ENCODE results near the gene TAF1D. TPM values are rescaled to one million over a fixed set of nuclear protein-coding genes. Genes with fewer than 3 reads are reported as not detected.

TAF1D gene
- total RNA-seq, 1 donor from 2014 or later = 164 TPM

DNA sequence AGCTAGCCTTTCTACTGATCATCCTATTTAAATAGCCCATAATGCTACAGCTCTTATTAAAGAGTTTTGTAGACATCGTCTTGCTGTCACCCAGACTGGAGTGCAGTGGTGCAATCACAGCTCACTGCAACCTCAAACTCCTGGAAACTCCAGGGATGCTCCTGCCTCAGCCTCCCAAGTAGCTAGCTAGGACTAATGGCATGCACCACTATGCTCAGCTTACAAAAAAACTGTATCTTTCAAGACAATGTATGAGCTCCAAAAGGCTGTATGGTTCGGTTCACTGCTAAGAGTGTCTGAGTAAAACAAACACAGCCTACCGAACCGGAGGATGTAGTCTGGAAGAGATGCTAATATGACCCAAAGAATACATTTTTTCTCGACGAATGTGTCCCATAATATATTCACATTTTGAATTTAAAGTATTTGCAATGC is 2.6 kb downstream of the TAF1D start:
- Histone ChIP-seq H3K36me3 (ENCODE audit: control insufficient read depth in 3 of 3, insufficient read depth in 3 of 3, low read length in 3 of 3) (peaks cover 29 to 54% (median 49%) of the 10 kb centered on the region in 3 donors), H3K4me1 (ENCODE audit: control insufficient read depth in 3 of 3, insufficient read depth in 3 of 3, low read length in 3 of 3) (peaks cover 21 to 30% (median 28%) of the 10 kb centered on the region in 3 donors), H3K9ac (ENCODE audit: low read depth in 1 of 3, low read length in 3 of 3) (no peak overlapping the region), H3K27ac (ENCODE audit: low read depth, low read length) (no peak overlapping the region), H3K4me3 (ENCODE audit: low read length in 3 of 3) (no peak overlapping the region), H3K9me3 (ENCODE audit: control insufficient read depth in 3 of 3, low read length in 3 of 3) (no peaks in the 10 kb centered on the region), H3K27me3 (ENCODE audit: control insufficient read depth in 3 of 3, insufficient read depth in 3 of 3, low read length in 3 of 3) (no peaks in the 10 kb centered on the region)

GRCh38 chr11:93737904-93738612 is 3.2 kb downstream of the TAF1D start:
- Histone ChIP-seq H3K27ac (ENCODE audit: low read depth, low read length) (no peak overlapping the region), H3K4me3 (ENCODE audit: low read length in 3 of 3) (no peak overlapping the region), H3K9ac (ENCODE audit: low read depth in 1 of 3, low read length in 3 of 3) (no peak overlapping the region), H3K9me3 (ENCODE audit: control insufficient read depth in 3 of 3, low read length in 3 of 3) (no peaks in the 10 kb centered on the region), H3K27me3 (ENCODE audit: control insufficient read depth in 3 of 3, insufficient read depth in 3 of 3, low read length in 3 of 3) (no peaks in the 10 kb centered on the region), H3K36me3 (ENCODE audit: control insufficient read depth in 3 of 3, insufficient read depth in 3 of 3, low read length in 3 of 3) (peaks cover 29 to 55% (median 50%) of the 10 kb centered on the region in 3 donors), H3K4me1 (ENCODE audit: control insufficient read depth in 3 of 3, insufficient read depth in 3 of 3, low read length in 3 of 3) (peaks cover 21 to 28% (median 23%) of the 10 kb centered on the region in 3 donors)

GRCh38 chr11:93736129-93736528 is 5.2 kb downstream of the TAF1D start:
- H3K27ac ChIP-seq (ENCODE audit: low read depth, low read length) = no peak overlapping the region
- H3K36me3 ChIP-seq (ENCODE audit: control insufficient read depth in 3 of 3, insufficient read depth in 3 of 3, low read length in 3 of 3) = peaks cover 37 to 69% (median 68%) of the 10 kb centered on the region in 3 donors
- H3K9me3 ChIP-seq (ENCODE audit: control insufficient read depth in 3 of 3, low read length in 3 of 3) = no peaks in the 10 kb centered on the region
- H3K27me3 ChIP-seq (ENCODE audit: control insufficient read depth in 3 of 3, insufficient read depth in 3 of 3, low read length in 3 of 3) = no peaks in the 10 kb centered on the region
- H3K9ac ChIP-seq (ENCODE audit: low read depth in 1 of 3, low read length in 3 of 3) = no peak overlapping the region
- peaks cover 16 to 22% (median 18%) of the 10 kb centered on the region in 3 donors for H3K4me1 ChIP-seq (ENCODE audit: control insufficient read depth in 3 of 3, insufficient read depth in 3 of 3, low read length in 3 of 3)
- no peak overlapping the region for H3K4me3 ChIP-seq (ENCODE audit: low read length in 3 of 3)

GRCh38 chr11:93735627-93736026 is 5.7 kb downstream of the TAF1D start:
- Histone ChIP-seq H3K27ac (ENCODE audit: low read depth, low read length) (no peak overlapping the region), H3K4me1 (ENCODE audit: control insufficient read depth in 3 of 3, insufficient read depth in 3 of 3, low read length in 3 of 3) (peaks cover 16 to 21% (median 18%) of the 10 kb centered on the region in 3 donors), H3K36me3 (ENCODE audit: control insufficient read depth in 3 of 3, insufficient read depth in 3 of 3, low read length in 3 of 3) (peaks cover 38 to 74% (median 73%) of the 10 kb centered on the region in 3 donors), H3K4me3 (ENCODE audit: low read length in 3 of 3) (no peak overlapping the region), H3K27me3 (ENCODE audit: control insufficient read depth in 3 of 3, insufficient read depth in 3 of 3, low read length in 3 of 3) (no peaks in the 10 kb centered on the region), H3K9ac (ENCODE audit: low read depth in 1 of 3, low read length in 3 of 3) (no peak overlapping the region), H3K9me3 (ENCODE audit: control insufficient read depth in 3 of 3, low read length in 3 of 3) (no peaks in the 10 kb centered on the region)

DNA sequence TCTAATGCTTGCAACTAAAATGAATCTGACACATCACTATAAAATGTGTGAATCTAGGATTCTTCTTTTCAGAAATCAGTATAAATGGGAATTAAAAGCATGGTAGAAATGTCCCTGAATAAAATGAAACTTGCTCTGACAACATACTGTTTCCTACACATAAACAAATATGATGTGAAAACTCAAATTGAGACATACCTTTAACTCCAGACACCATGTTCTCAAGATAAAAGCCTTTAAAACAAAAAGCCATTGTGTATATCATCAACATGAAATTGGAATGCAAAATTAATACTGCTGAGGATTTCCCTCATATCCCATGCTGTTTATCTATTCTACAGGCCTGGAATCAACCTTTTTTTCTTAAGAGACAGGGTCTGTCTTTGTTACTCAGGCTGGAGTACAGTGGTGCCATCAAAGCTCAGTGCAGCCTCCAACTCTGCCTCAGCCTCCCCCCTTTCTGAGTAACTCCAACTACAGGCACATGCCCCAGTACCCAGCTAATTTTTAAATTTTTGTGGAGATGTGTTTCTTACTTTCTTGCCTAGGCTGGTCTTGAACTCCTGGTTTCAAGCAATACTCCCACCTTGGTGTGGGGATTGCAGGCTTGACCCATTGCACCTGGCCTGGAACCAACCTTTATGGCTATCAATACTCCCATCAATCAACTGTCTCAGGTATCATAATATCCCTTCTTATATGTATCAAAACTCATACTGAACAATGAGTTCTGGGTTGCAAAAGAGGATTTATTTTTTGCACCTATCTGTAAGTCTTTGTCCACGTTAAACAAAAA is 6.7 kb downstream of the TAF1D start:
- H3K27me3 ChIP-seq (ENCODE audit: control insufficient read depth in 3 of 3, insufficient read depth in 3 of 3, low read length in 3 of 3) = no peaks in the 10 kb centered on the region
- H3K36me3 ChIP-seq (ENCODE audit: control insufficient read depth in 3 of 3, insufficient read depth in 3 of 3, low read length in 3 of 3) = peaks cover 48 to 84% (median 82%) of the 10 kb centered on the region in 3 donors
- peaks cover 8 to 11% (median 11%) of the 10 kb centered on the region in 3 donors for H3K4me1 ChIP-seq (ENCODE audit: control insufficient read depth in 3 of 3, insufficient read depth in 3 of 3, low read length in 3 of 3)
- H3K4me3 ChIP-seq (ENCODE audit: low read length in 3 of 3) = no peak overlapping the region
- no peaks in the 10 kb centered on the region for H3K9me3 ChIP-seq (ENCODE audit: control insufficient read depth in 3 of 3, low read length in 3 of 3)
- H3K9ac ChIP-seq (ENCODE audit: low read depth in 1 of 3, low read length in 3 of 3) = no peak overlapping the region
- no peak overlapping the region for H3K27ac ChIP-seq (ENCODE audit: low read depth, low read length)

DNA sequence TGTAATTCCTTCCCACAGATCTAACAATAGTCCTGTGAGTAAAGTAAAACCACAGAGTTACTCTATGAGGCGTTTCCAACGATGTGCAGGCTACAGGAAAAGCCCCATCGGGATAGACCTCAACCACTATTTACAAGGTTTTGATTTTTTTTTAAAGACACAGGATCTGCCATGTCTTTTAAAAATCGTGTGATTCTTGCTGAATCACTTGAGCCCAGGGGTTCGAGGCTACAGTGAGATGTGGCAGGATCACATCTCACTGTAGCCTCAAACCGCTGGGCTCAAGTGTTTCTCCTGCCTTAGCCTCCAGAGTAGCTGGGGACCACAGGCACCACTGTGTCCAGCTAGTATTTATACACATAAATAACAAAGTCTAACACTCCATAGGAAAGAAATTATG is 7.8 kb downstream of the TAF1D start:
- Histone ChIP-seq H3K36me3 (ENCODE audit: control insufficient read depth in 3 of 3, insufficient read depth in 3 of 3, low read length in 3 of 3) (peaks cover 55 to 90% (median 89%) of the 10 kb centered on the region in 3 donors), H3K4me3 (ENCODE audit: low read length in 3 of 3) (no peak overlapping the region), H3K27me3 (ENCODE audit: control insufficient read depth in 3 of 3, insufficient read depth in 3 of 3, low read length in 3 of 3) (no peaks in the 10 kb centered on the region), H3K27ac (ENCODE audit: low read depth, low read length) (no peak overlapping the region), H3K9me3 (ENCODE audit: control insufficient read depth in 3 of 3, low read length in 3 of 3) (no peaks in the 10 kb centered on the region), H3K9ac (ENCODE audit: low read depth in 1 of 3, low read length in 3 of 3) (no peak overlapping the region), H3K4me1 (ENCODE audit: control insufficient read depth in 3 of 3, insufficient read depth in 3 of 3, low read length in 3 of 3) (peaks cover 0 to 1% (median under 1%) of the 10 kb centered on the region in 3 donors)

DNA sequence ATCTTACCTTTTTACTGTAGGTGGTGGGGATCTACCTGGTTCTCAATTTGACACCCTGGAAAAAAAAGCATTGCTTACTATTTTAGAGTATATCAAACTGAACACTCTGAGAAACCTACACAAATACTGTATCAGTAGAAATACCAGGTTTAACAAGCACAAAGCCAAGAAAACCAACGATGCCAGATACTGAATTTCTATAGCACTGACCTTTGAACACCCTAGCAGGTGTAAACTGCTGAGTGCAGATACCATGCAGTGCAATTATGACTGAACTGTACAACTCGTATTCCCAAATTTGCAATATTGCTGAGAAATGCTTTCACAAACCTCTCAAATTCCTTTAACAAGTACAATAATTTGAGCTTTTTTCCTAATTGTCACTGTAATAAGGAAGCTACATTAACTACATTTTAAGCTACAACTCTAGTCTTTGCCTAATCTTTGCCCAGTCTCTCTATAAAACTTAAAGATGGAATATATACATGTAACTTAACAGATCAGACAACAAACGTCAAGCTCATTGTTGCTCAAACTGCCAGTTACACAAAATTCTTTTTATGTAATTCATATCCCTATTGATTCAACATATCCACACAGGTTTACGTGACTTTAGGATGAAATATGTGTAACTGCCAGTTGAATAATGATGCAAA is 8.9 kb downstream of the TAF1D start:
- Histone ChIP-seq H3K9ac (ENCODE audit: low read depth in 1 of 3, low read length in 3 of 3) (no peak overlapping the region), H3K4me3 (ENCODE audit: low read length in 3 of 3) (no peak overlapping the region), H3K36me3 (ENCODE audit: control insufficient read depth in 3 of 3, insufficient read depth in 3 of 3, low read length in 3 of 3) (peaks cover 55 to 91% (median 84%) of the 10 kb centered on the region in 3 donors)

DNA sequence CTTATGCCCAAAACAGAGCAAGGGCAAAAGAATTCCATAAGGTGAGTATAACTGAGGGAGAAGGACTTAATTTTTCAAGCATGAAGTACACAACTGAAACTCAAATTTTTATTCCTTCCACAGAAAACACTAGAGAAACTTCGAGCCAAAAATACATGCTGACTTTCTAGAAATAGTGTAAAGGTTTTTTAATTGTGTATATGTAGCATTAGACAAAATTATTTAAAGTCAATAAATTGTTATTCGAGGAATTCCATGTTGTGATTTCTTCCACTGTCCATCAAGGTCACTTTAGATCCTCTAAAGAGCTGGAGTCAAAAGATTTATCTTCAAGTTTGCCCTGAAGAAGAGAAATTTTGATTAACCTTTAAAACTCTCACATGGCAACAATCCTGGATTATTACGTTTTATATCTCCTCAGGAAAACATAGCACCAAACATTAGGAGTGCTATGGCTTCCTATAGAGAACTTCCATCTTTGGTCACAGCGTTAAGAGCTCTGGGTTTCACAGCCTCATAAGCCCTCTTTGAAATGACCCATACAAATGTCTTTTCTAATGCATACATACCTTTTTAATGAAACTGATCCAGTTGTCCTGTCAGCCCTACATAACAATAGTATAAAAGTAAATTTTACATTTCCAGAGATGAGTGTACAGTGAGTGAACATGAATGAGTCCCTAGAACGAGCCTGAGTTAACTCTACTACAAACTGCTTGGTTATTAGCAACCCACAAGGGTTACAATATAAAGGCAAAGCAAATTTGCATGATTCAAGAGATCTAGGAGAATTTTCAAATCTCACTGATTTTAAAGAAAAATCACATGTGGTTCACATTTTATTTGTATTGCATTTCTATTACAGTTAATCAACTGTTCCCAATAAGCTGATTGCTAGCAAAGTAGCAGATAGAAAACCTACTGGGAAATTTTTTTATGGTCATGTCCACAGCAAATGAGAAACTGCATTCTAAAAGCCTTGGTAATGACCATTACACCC is 10.9 kb downstream of the TAF1D start:
- H3K27me3 ChIP-seq (ENCODE audit: control insufficient read depth in 3 of 3, insufficient read depth in 3 of 3, low read length in 3 of 3) = no peaks in the 10 kb centered on the region
- no peak overlapping the region for H3K9ac ChIP-seq (ENCODE audit: low read depth in 1 of 3, low read length in 3 of 3)
- no peaks in the 10 kb centered on the region for H3K4me1 ChIP-seq (ENCODE audit: control insufficient read depth in 3 of 3, insufficient read depth in 3 of 3, low read length in 3 of 3)
- no peak overlapping the region for H3K27ac ChIP-seq (ENCODE audit: low read depth, low read length)
- peaks cover 42 to 84% (median 80%) of the 10 kb centered on the region in 3 donors for H3K36me3 ChIP-seq (ENCODE audit: control insufficient read depth in 3 of 3, insufficient read depth in 3 of 3, low read length in 3 of 3)
- no peak overlapping the region for H3K4me3 ChIP-seq (ENCODE audit: low read length in 3 of 3)
- H3K9me3 ChIP-seq (ENCODE audit: control insufficient read depth in 3 of 3, low read length in 3 of 3) = no peaks in the 10 kb centered on the region

More for the DNA sequence above, 8.9 kb downstream of the TAF1D start:
- H3K27ac ChIP-seq (ENCODE audit: low read depth, low read length) = no peak overlapping the region
- no peaks in the 10 kb centered on the region for H3K27me3 ChIP-seq (ENCODE audit: control insufficient read depth in 3 of 3, insufficient read depth in 3 of 3, low read length in 3 of 3)
- no peaks in the 10 kb centered on the region for H3K9me3 ChIP-seq (ENCODE audit: control insufficient read depth in 3 of 3, low read length in 3 of 3)
- H3K4me1 ChIP-seq (ENCODE audit: control insufficient read depth in 3 of 3, insufficient read depth in 3 of 3, low read length in 3 of 3) = no peaks in the 10 kb centered on the region

- Histone ChIP-seq H3K36me3 (ENCODE audit: control insufficient read depth in 3 of 3, insufficient read depth in 3 of 3, low read length in 3 of 3) (peaks cover 33 to 72% (median 69%) of the 10 kb centered on the region in 3 donors), H3K27ac (ENCODE audit: low read depth, low read length) (no peak overlapping the region), H3K4me1 (ENCODE audit: control insufficient read depth in 3 of 3, insufficient read depth in 3 of 3, low read length in 3 of 3) (no peaks in the 10 kb centered on the region), H3K9ac (ENCODE audit: low read depth in 1 of 3, low read length in 3 of 3) (no peak overlapping the region), H3K9me3 (ENCODE audit: control insufficient read depth in 3 of 3, low read length in 3 of 3) (no peaks in the 10 kb centered on the region), H3K27me3 (ENCODE audit: control insufficient read depth in 3 of 3, insufficient read depth in 3 of 3, low read length in 3 of 3) (no peaks in the 10 kb centered on the region), H3K4me3 (ENCODE audit: low read length in 3 of 3) (no peak overlapping the region)
Measured at GRCh38 chr11:93729129-93729616, 12.1 kb downstream of the TAF1D start.
